OCI-LY1 (cell line): ENCODE measurements around the gene CTBP2.

Experiments
- H2AFZ ChIP-seq: fragments of 200-600 bp; sonication (generic), shearing (Covaris generic); 2 replicates; pipeline ENCODE4 v1.6.0; 2014; ENCODE audit warnings: antibody characterized with exemption, mild to moderate bottlenecking, low read length
- H3F3A ChIP-seq: fragments of 200-600 bp; sonication (generic), shearing (Covaris generic); 2 replicates; pipeline ENCODE4 v1.6.0; 2014; ENCODE audit warnings: mild to moderate bottlenecking, antibody characterized with exemption, low read length, moderate library complexity; ENCODE audit not compliant: insufficient read depth
- H3K27ac ChIP-seq: fragments of 200-600 bp; sonication (generic); 2 replicates; pipeline ENCODE4 v1.5.1; 2014; ENCODE audit warnings: low read length, mixed run types, mild to moderate bottlenecking, low read depth; ENCODE audit not compliant: poor library complexity, severe bottlenecking
- H3K27me3 ChIP-seq: fragments of 200-600 bp; sonication (generic); 2 replicates; pipeline ENCODE4 v1.6.0; 2014; ENCODE audit warnings: antibody characterized with exemption, mild to moderate bottlenecking, low read length, moderate library complexity; ENCODE audit not compliant: insufficient read depth
- H3K36me3 ChIP-seq: fragments of 200-600 bp; sonication (generic); 2 replicates; pipeline ENCODE4 v1.6.1; 2014; ENCODE audit warnings: mild to moderate bottlenecking, antibody characterized with exemption, low read length, moderate library complexity, mixed read lengths; ENCODE audit not compliant: insufficient read depth
- H3K4me1 ChIP-seq: fragments of 200-600 bp; sonication (generic); 2 replicates; pipeline ENCODE4 v1.5.1; 2014; ENCODE audit warnings: mild to moderate bottlenecking, low read length, moderate library complexity; ENCODE audit not compliant: insufficient read depth, severe bottlenecking
- H3K4me2 ChIP-seq: fragments of 200-600 bp; sonication (generic), shearing (Covaris generic); 2 replicates; pipeline ENCODE4 v1.6.1; 2014; ENCODE audit warnings: low read length
- H3K4me3 ChIP-seq: fragments of 200-600 bp; sonication (generic); 2 replicates; pipeline ENCODE4 v1.5.1; 2014; ENCODE audit warnings: low read length, low read depth, mild to moderate bottlenecking, mixed read lengths; ENCODE audit not compliant: poor library complexity, severe bottlenecking
- H3K79me2 ChIP-seq: fragments of 200-600 bp; shearing (Covaris generic); 2 replicates; pipeline ENCODE4 v1.6.1; 2016; ENCODE audit warnings: mixed run types, low read length, mixed read lengths; ENCODE audit not compliant: insufficient read depth
- H3K9ac ChIP-seq: fragments of 200-600 bp; sonication (generic), shearing (Covaris generic); 2 replicates; pipeline ENCODE4 v1.6.1; 2014; ENCODE audit warnings: mild to moderate bottlenecking, low read length, mixed read lengths
- H3K9me2 ChIP-seq: fragments of 200-600 bp; sonication (generic), shearing (Covaris generic); 2 replicates; pipeline ENCODE4 v1.6.1; 2014; ENCODE audit warnings: low read depth, mild to moderate bottlenecking, low read length, mixed read lengths
- H3K9me3 ChIP-seq: fragments of 200-600 bp; shearing (Covaris generic); 2 replicates; pipeline ENCODE4 v1.6.1; 2014; ENCODE audit warnings: low read length, mixed read lengths
- H4K20me1 ChIP-seq: fragments of 200-600 bp; sonication (generic), shearing (Covaris generic); 2 replicates; pipeline ENCODE4 v1.6.0; 2016; ENCODE audit warnings: mild to moderate bottlenecking, low read length; ENCODE audit not compliant: insufficient read depth
- EZH2 ChIP-seq: fragments of 200-600 bp; sonication (generic), shearing (Covaris generic); IDR thresholded peaks from 2 replicates; pipeline ENCODE4 v1.8.0; 2017; ENCODE audit warnings: borderline replicate concordance, mixed run types, mild to moderate bottlenecking, antibody characterized with exemption, low read length, moderate library complexity, mixed read lengths
- TF ChIP-seq, protein P1 (sequence below): fragments of 200-600 bp; sonication (generic), shearing (Covaris generic); IDR thresholded peaks from 2 replicates; pipeline ENCODE4 v1.5.1; 2017; ENCODE audit warnings: mild to moderate bottlenecking, antibody characterized with exemption, low read length, moderate library complexity, mixed read lengths

The CTBP2 gene

DNA sequence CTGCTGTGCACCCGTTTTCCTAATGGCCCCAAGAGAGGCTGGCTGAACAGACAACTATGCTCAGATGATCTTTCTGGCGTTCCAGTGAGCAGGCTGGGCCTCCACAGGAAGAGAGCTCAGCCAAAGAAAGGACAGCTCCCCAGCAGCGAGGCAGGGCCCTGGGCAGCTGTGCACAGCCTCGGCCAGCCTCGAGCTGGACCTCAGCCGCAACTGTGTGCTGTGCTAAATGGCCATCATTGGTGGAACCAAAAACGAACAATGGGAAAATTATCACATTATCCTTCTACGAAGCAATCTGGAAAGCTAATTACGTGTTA is 97.5 kb downstream of the CTBP2 start:
- no peaks in the 10 kb centered on the region for H3K27me3 ChIP-seq
- no peak overlapping the region for H2AFZ ChIP-seq
- no peaks in the 10 kb centered on the region for H3F3A ChIP-seq
- H3K9me3 ChIP-seq: no peaks in the 10 kb centered on the region
- no peak overlapping the region for H3K4me2 ChIP-seq
- H4K20me1 ChIP-seq: no peaks in the 10 kb centered on the region
- no peaks in the 10 kb centered on the region for H3K9me2 ChIP-seq
- TF ChIP-seq EZH2: no peak
- TF ChIP-seq, protein P1, sequence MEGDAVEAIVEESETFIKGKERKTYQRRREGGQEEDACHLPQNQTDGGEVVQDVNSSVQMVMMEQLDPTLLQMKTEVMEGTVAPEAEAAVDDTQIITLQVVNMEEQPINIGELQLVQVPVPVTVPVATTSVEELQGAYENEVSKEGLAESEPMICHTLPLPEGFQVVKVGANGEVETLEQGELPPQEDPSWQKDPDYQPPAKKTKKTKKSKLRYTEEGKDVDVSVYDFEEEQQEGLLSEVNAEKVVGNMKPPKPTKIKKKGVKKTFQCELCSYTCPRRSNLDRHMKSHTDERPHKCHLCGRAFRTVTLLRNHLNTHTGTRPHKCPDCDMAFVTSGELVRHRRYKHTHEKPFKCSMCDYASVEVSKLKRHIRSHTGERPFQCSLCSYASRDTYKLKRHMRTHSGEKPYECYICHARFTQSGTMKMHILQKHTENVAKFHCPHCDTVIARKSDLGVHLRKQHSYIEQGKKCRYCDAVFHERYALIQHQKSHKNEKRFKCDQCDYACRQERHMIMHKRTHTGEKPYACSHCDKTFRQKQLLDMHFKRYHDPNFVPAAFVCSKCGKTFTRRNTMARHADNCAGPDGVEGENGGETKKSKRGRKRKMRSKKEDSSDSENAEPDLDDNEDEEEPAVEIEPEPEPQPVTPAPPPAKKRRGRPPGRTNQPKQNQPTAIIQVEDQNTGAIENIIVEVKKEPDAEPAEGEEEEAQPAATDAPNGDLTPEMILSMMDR: no peak
- no peaks in the 10 kb centered on the region for H3K79me2 ChIP-seq
- H3K36me3 ChIP-seq: no peaks in the 10 kb centered on the region
- H3K9ac ChIP-seq: no peak overlapping the region
- H3K4me3 ChIP-seq: no peak overlapping the region
- no peak overlapping the region for H3K27ac ChIP-seq
- peaks cover 26% of the 10 kb centered on the region for H3K4me1 ChIP-seq

- Histone ChIP-seq H3K4me1 (peaks cover 26% of the 10 kb centered on the region), H2AFZ (no peak overlapping the region), H3K36me3 (no peaks in the 10 kb centered on the region), H3K4me2 (peak overlapping the region; percentile 19; the same call in 1 of the 2 replicates), H3K9ac (no peak overlapping the region), H3K79me2 (no peaks in the 10 kb centered on the region), H3K9me3 (no peaks in the 10 kb centered on the region), H3K9me2 (no peaks in the 10 kb centered on the region), H3K4me3 (no peak overlapping the region), H4K20me1 (no peaks in the 10 kb centered on the region), H3K27me3 (no peaks in the 10 kb centered on the region), H3K27ac (no peak overlapping the region), H3F3A (no peaks in the 10 kb centered on the region)
- TF ChIP-seq, protein P1: no peak
- TF ChIP-seq EZH2: no peak
These were observed 98.0 kb downstream of the CTBP2 start for GRCh38 chr10:125062227-125062913.

DNA sequence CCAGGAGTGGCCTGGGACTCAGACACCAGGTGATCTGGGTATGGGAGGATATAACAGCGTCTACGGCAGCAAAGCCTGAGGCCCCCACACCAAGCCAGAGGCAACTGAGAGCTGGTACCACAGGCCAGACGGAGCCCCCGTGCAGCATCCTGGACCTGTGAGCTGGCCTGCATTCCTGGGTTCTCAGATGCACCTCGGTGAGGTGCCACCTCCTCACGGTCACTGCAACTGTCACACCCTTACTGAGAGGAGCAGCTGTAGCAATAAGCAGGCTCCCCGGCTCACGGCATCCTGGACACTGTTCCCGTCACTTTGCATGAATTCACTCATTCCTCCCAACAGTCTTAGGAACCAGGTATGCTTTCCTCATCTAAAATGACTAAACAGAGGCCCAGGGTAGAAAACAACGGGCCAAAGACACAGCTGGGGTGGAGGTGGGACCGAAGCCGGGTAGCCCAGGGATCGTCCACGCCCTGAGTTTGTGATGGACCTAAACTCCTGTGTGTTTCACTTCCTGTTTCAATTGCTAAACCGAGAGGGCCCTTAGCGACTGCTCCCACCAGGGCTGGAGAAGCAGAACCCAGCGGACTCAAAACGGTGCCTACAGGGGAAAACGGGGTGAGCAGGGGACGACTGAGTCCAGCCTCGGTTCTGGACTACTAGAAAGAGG is 98.7 kb downstream of the CTBP2 start:
- H3K4me3 ChIP-seq: no peak overlapping the region
- no peaks in the 10 kb centered on the region for H3K79me2 ChIP-seq

More for the DNA sequence above, 98.7 kb downstream of the CTBP2 start:
- H2AFZ ChIP-seq: no peak overlapping the region
- H3K9me2 ChIP-seq: no peaks in the 10 kb centered on the region
- H3K9ac ChIP-seq: no peak overlapping the region
- no peaks in the 10 kb centered on the region for H3K27me3 ChIP-seq
- no peaks in the 10 kb centered on the region for H4K20me1 ChIP-seq
- no peaks in the 10 kb centered on the region for H3F3A ChIP-seq
- H3K27ac ChIP-seq: no peak overlapping the region
- no peaks in the 10 kb centered on the region for H3K36me3 ChIP-seq
- peak overlapping the region; percentile 19; the same call in 1 of the 2 replicates for H3K4me2 ChIP-seq
- H3K9me3 ChIP-seq: no peaks in the 10 kb centered on the region
- TF ChIP-seq, protein P1: no peak
- TF ChIP-seq EZH2: no peak
- H3K4me1 ChIP-seq: peaks cover 26% of the 10 kb centered on the region
